K562 (cell line): Measurements from ENCODE around the gene PPP1R14B. TPM values are rescaled to one million over a fixed set of nuclear protein-coding genes. Genes with fewer than 3 reads are reported as not detected.

ENCODE experiments used
- ETV6 ChIP-seq, 3 experiments: fragments of 150-350 bp in 1 of 3; sonication (generic) in 1 of 3; formaldehyde crosslinking in 1 of 3; IDR thresholded peaks; 2 replicates each; pipeline versions ENCODE4 v1.6.1 to v1.8.0; 2014 to 2022; ENCODE audit warnings: borderline replicate concordance in 2 of 3, low read depth in 2 of 3, antibody characterized with exemption in 1 of 3, low read length in 1 of 3, mild to moderate bottlenecking in 1 of 3, missing genetic modification reagents in 1 of 3
- HOXB6 ChIP-seq: fragments of 250-450 bp; sonication (Bioruptor Pico); IDR thresholded peaks from 2 replicates; pipeline ENCODE4 v1.5.1; 2022; ENCODE audit warnings: mild to moderate bottlenecking, borderline replicate concordance
- NFYB ChIP-seq: IDR thresholded peaks from 2 replicates; pipeline ENCODE4 v1.6.1; 2011; ENCODE audit warnings: mild to moderate bottlenecking, moderate library complexity; ENCODE audit not compliant: insufficient read length; ENCODE audit errors: extremely low read depth
- NR2C2 ChIP-seq, 2 experiments: fragments of 200-800 bp in 1 of 2; sonication (Bioruptor generic) in 1 of 2; sonication (generic) in 1 of 2; formaldehyde crosslinking in 1 of 2; IDR thresholded peaks; 2 replicates each; pipeline versions ENCODE4 v1.6.1 to v1.8.0; 2016 to 2022; ENCODE audit warnings: mild to moderate bottlenecking in 1 of 2, missing compliant biosample characterization in 1 of 2, missing genetic modification characterization in 1 of 2, missing genetic modification reagents in 1 of 2
- TEAD4 ChIP-seq, 2 experiments: sonication (generic) in 1 of 2; formaldehyde crosslinking in 1 of 2; IDR thresholded peaks; 2 replicates each; pipeline versions ENCODE4 v1.6.1 to v1.8.0; 2012 to 2022; ENCODE audit warnings: borderline replicate concordance in 1 of 2, inconsistent platforms in 1 of 2, low read length in 1 of 2, mild to moderate bottlenecking in 1 of 2, missing genetic modification reagents in 1 of 2
- ZNF239 ChIP-seq: fragments of 250-450 bp; sonication (Bioruptor Pico); IDR thresholded peaks from 2 replicates; pipeline ENCODE4 v1.4.0; 2020; ENCODE audit warnings: mild to moderate bottlenecking
- polyA plus RNA-seq, 8 experiments: library from polyadenylated mRNA; depleted of rRNA in 4 of 8; stranded (reverse) in 5 of 8; unstranded in 3 of 8; fragments of >200 nt; fragmentation: Nextera tagmentation in 2 of 8; fragmentation: Illumina TruSeq in 1 of 8; extraction: Ambion mirVana in 2 of 8; extraction: Trizol in 1 of 8; gene quantifications; 2 replicates each; pipeline versions ENCODE4 v1.2.1 to v1.2.3, GENCODE V29; 2011 to 2014; ENCODE audit warnings: inconsistent platforms in 1 of 8, missing spikeins in 1 of 8
- total RNA-seq, 7 experiments: library from RNA; depleted of rRNA in 6 of 7; stranded (reverse); fragments of >200 nt in 6 of 7; fragmentation: Illumina TruSeq in 2 of 7; extraction: Trizol in 2 of 7; gene quantifications; 2 replicates each; pipeline versions ENCODE4 v1.2.1 to v1.2.3, GENCODE V29; 2011 to 2021; ENCODE audit warnings: low replicate concordance in 1 of 7
- TF ChIP-seq, protein P1 (sequence below): fragments of 250-450 bp; sonication (Bioruptor Pico); IDR thresholded peaks from 2 replicates; pipeline ENCODE4 v1.6.1; 2021; ENCODE audit warnings: mild to moderate bottlenecking
- TF ChIP-seq, protein P2 (sequence below): fragments of 200-800 bp; sonication (Bioruptor generic); IDR thresholded peaks from 2 replicates; pipeline ENCODE4 v1.6.1; 2017; ENCODE audit warnings: missing genetic modification characterization, missing compliant biosample characterization
- TF ChIP-seq, protein P3 (sequence below): fragments of 250-450 bp; sonication (Bioruptor Pico); IDR thresholded peaks from 2 replicates; pipeline ENCODE4 v1.8.0; 2022; ENCODE audit warnings: moderate library complexity, mild to moderate bottlenecking, inconsistent platforms
- TF ChIP-seq, protein P4 (sequence below): fragments of 250-450 bp; sonication (Bioruptor Pico); IDR thresholded peaks from 2 replicates; pipeline ENCODE4 v1.8.0; 2022; ENCODE audit warnings: inconsistent platforms
- TF ChIP-seq, protein P5 (sequence below): sonication (generic); formaldehyde crosslinking; IDR thresholded peaks from 2 replicates; pipeline ENCODE4 v1.8.0; 2022; ENCODE audit warnings: mild to moderate bottlenecking, missing genetic modification reagents

Gene PPP1R14B
- total and polyA plus RNA-seq, 9 of the 15 experiments (the other 6 are each of a cell fraction or from before 2014, with no cell fraction given) = 7.7 to 566 (median 212) TPM

DNA sequence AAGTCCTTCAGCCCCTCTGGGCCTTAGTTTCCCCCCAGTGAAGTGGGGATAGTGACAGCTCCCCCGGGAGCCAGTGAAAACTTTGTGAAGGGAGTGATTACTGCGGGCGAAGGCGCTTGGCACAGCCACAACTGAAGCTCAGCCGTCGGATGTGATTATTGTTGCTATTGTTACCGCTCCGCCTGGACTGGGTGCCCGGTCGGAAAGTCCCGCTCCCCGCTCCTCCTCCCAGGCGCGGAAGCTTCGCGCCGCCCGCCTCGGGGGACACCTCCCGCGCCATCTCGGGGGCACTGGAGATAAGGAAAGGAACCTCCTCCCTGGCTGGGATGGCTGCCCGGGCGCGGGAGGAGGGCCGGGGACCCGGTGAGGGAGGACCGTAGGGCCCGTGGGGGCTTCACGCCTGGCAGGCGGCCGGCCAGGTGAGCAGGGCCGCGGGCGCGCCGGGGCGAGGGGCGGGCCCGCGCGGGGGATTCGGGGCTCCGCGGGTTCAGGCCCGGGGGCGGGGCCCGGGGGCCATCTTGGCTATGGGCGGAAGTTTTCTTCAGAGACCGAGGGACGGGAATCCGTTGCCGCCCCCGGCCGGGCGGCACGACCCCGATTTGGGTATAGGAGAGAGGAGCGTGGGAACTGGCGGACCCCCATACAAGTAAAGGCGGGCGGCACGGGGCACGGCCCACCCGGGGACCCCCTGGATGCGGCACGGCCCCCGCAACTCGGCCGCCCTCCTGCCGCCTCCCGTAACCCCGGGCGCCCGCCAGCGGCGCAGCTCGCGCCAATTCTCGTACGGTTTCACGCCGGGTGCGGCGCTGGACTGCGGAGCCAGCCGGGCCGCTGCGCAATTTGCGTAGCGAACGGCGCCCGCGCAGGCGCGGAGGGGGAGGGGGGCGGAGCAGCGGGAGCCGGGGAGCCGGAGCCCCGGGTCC is 38.5 kb upstream of the PPP1R14B start, which contains the start of gene GPR137 (continued):
- TF ChIP-seq NFYB (no peak), TEAD4 (IDR thresholded peaks at IDR 0.05; ENCODE audit: low read length) (no peak), TEAD4 (CRISPR knock-in tag; IDR thresholded peaks at IDR 0.05; ENCODE audit: borderline replicate concordance) (no peak), ETV6 (IDR thresholded peaks at IDR 0.05; ENCODE audit: borderline replicate concordance in 1 of 2, low read depth in 2 of 2, low read length in 1 of 2) (no peak), ETV6 (CRISPR knock-in tag; IDR thresholded peaks at IDR 0.05; ENCODE audit: borderline replicate concordance) (no peak), ZNF239 (CRISPR knock-in tag) (no peak), NR2C2 (CRISPR knock-in tag; IDR thresholded peaks at IDR 0.05) (peak; percentile 46; the same call in 1 of the 2 replicates), NR2C2 (tag; IDR thresholded peaks at IDR 0.05) (peak; percentile 98), HOXB6 (CRISPR knock-in tag) (no peak)
- TF ChIP-seq, protein P1, sequence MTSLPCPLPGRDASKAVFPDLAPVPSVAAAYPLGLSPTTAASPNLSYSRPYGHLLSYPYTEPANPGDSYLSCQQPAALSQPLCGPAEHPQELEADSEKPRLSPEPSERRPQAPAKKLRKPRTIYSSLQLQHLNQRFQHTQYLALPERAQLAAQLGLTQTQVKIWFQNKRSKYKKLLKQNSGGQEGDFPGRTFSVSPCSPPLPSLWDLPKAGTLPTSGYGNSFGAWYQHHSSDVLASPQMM (CRISPR knock-in tag) = no peak
- TF ChIP-seq, protein P2, sequence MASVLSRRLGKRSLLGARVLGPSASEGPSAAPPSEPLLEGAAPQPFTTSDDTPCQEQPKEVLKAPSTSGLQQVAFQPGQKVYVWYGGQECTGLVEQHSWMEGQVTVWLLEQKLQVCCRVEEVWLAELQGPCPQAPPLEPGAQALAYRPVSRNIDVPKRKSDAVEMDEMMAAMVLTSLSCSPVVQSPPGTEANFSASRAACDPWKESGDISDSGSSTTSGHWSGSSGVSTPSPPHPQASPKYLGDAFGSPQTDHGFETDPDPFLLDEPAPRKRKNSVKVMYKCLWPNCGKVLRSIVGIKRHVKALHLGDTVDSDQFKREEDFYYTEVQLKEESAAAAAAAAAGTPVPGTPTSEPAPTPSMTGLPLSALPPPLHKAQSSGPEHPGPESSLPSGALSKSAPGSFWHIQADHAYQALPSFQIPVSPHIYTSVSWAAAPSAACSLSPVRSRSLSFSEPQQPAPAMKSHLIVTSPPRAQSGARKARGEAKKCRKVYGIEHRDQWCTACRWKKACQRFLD = no peak
- TF ChIP-seq, protein P3, sequence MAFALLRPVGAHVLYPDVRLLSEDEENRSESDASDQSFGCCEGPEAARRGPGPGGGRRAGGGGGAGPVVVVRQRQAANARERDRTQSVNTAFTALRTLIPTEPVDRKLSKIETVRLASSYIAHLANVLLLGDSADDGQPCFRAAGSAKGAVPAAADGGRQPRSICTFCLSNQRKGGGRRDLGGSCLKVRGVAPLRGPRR = no peak
- TF ChIP-seq, protein P4, sequence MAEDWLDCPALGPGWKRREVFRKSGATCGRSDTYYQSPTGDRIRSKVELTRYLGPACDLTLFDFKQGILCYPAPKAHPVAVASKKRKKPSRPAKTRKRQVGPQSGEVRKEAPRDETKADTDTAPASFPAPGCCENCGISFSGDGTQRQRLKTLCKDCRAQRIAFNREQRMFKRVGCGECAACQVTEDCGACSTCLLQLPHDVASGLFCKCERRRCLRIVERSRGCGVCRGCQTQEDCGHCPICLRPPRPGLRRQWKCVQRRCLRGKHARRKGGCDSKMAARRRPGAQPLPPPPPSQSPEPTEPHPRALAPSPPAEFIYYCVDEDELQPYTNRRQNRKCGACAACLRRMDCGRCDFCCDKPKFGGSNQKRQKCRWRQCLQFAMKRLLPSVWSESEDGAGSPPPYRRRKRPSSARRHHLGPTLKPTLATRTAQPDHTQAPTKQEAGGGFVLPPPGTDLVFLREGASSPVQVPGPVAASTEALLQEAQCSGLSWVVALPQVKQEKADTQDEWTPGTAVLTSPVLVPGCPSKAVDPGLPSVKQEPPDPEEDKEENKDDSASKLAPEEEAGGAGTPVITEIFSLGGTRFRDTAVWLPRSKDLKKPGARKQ (CRISPR knock-in tag) = no peak
- TF ChIP-seq, protein P5, sequence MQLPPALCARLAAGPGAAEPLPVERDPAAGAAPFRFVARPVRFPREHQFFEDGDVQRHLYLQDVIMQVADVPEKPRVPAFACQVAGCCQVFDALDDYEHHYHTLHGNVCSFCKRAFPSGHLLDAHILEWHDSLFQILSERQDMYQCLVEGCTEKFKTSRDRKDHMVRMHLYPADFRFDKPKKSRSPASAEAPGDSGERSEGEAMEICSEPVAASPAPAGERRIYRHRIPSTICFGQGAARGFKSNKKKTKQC (CRISPR knock-in tag) = no peak; the same call in 1 of the 2 replicates
